ENCODE measurements around the gene ZNF740.
"Not testable (repeated sequence)": the region's sequence is repeated elsewhere in the genome, so short reads cannot be mapped to it uniquely, and the experiment has no call there.

Gene ZNF740

GRCh38 chr12:53172352-53172751, 8.2 kb upstream of the ZNF740 start:
- no peak for DNase-seq (ENCODE audit: low spot score)

- DNase-seq (ENCODE audit: low spot score), result no peak
Measured at GRCh38 chr12:53173085-53173715, 7.3 kb upstream of the ZNF740 start.

GRCh38 chr12:53174881-53175491, 5.5 kb upstream of the ZNF740 start:
- no peak for DNase-seq (ENCODE audit: low spot score)

GRCh38 chr12:53176750-53177149, 3.8 kb upstream of the ZNF740 start:
- no peak for DNase-seq (ENCODE audit: low spot score)

- DNase-seq (ENCODE audit: low spot score), result not testable (repeated sequence)
Measured at GRCh38 chr12:53177447-53177846, 3.1 kb upstream of the ZNF740 start.

- DNase-seq (ENCODE audit: low spot score), result not testable (repeated sequence)
Measured at GRCh38 chr12:53178803-53179202, 1.7 kb upstream of the ZNF740 start.

- no peak for DNase-seq (ENCODE audit: low spot score)
Measured at GRCh38 chr12:53179687-53180219, 769 bp upstream of the ZNF740 start.

- peak; percentile 83 for DNase-seq (ENCODE audit: low spot score)
Measured at GRCh38 chr12:53180931-53181645, 566 bp downstream of the ZNF740 start.

GRCh38 chr12:53181935-53182334, 1.4 kb downstream of the ZNF740 start:
- DNase-seq (ENCODE audit: low spot score), result no peak

GRCh38 chr12:53182903-53183302, 2.4 kb downstream of the ZNF740 start:
- no peak for DNase-seq (ENCODE audit: low spot score)

- no peak for DNase-seq (ENCODE audit: low spot score)
Measured at GRCh38 chr12:53184828-53185227, 4.3 kb downstream of the ZNF740 start.

- DNase-seq (ENCODE audit: low spot score), result no peak
Measured at GRCh38 chr12:53185582-53186153, 5.1 kb downstream of the ZNF740 start.

GRCh38 chr12:53186745-53187144, 6.2 kb downstream of the ZNF740 start:
- no peak for DNase-seq (ENCODE audit: low spot score)

- DNase-seq (ENCODE audit: low spot score), result no peak
Measured at GRCh38 chr12:53187145-53187899, 6.8 kb downstream of the ZNF740 start.

GRCh38 chr12:53190108-53190729, 9.7 kb downstream of the ZNF740 start:
- peak; percentile 52 for DNase-seq (ENCODE audit: low spot score)

- DNase-seq (ENCODE audit: low spot score), result no peak
Measured at GRCh38 chr12:53191096-53191884, 10.8 kb downstream of the ZNF740 start.

- no peak for DNase-seq (ENCODE audit: low spot score)
Measured at GRCh38 chr12:53191885-53192530, 11.5 kb downstream of the ZNF740 start.

- DNase-seq (ENCODE audit: low spot score), result no peak
Measured at GRCh38 chr12:53192531-53193021, 12.1 kb downstream of the ZNF740 start.

- DNase-seq (ENCODE audit: low spot score), result no peak
Measured at GRCh38 chr12:53193040-53193439, 12.5 kb downstream of the ZNF740 start.

All from SK-N-DZ (cell line).